HepG2 (cell line): ENCODE measurements around the gene MARS1. TPM values are rescaled to one million over a fixed set of nuclear protein-coding genes. Genes with fewer than 3 reads are reported as not detected.

Experiments
- ATAC-seq: fragments of 200-7000 bp; cut with Tn5 transposase; 3 replicates; pipeline ENCODE4 v1.9.1; 2020; ENCODE audit warnings: mild to moderate bottlenecking, moderate library complexity
- BruUV-seq: library from RNA; stranded (reverse); fragments of 400-500 nt; replicated peaks from 2 replicates; lab custom pipeline; 2021; lab: Mats Ljungman, UMichigan
- CTCF ChIA-PET: fragments of 300-600 bp; formaldehyde crosslinking; extraction: SDS; loops from one replicate; lab custom pipeline; 2021; ENCODE audit warnings: low total read pairs, inconsistent platforms, low intra/inter-chr PET ratio; lab: Yijun Ruan, JAX
- POLR2A ChIA-PET: fragments of 350-600 bp; sonication (Branson Sonifier 250); formaldehyde crosslinking; loops from one replicate; lab custom pipeline; 2020; ENCODE audit warnings: antibody characterized with exemption, inconsistent platforms; lab: Yijun Ruan, JAX
- DNase-seq: peaks from one replicate; pipeline ENCODE4 v3.0.0-alpha.2; 2015; ENCODE audit warnings: low spot score
- FAIRE-seq: peaks from 3 replicates; lab custom pipeline; 2011; peaks lifted over from hg19 to GRCh38; lab: Jason Lieb, UNC
- H2AFZ ChIP-seq: one replicate; pipeline ENCODE4 v1.6.1; 2011; ENCODE audit warnings: low read length, inconsistent platforms
- H3K27ac ChIP-seq: fragments of 300-600 bp; 3 replicates; pipeline ENCODE4 v1.8.0; 2011; ENCODE audit warnings: mixed run types, mild to moderate bottlenecking, mixed read lengths, low read length, inconsistent platforms; ENCODE audit not compliant: insufficient read depth; ENCODE audit errors: extremely low read length
- H3K27me3 ChIP-seq, 2 experiments: fragments of 200-600 bp in 1 of 2; 2 replicates in 1 of 2; 3 replicates in 1 of 2; pipeline versions ENCODE4 v1.6.0 to v1.8.0; 2011; ENCODE audit warnings: low read length in 2 of 2, mild to moderate bottlenecking in 2 of 2, moderate library complexity in 2 of 2, inconsistent platforms in 1 of 2; ENCODE audit not compliant: insufficient read depth in 2 of 2, control insufficient read depth in 1 of 2
- H3K36me3 ChIP-seq, 2 experiments: fragments of 200-600 bp in 1 of 2; replicated peaks in 1 of 2; 2 replicates in 1 of 2; 3 replicates in 1 of 2; pipeline versions ENCODE4 v1.5.1 to v1.8.0; 2011; ENCODE audit warnings: low read length in 2 of 2, inconsistent platforms in 1 of 2; ENCODE audit not compliant: insufficient read depth in 2 of 2, control insufficient read depth in 1 of 2
- H3K4me1 ChIP-seq: 2 replicates; pipeline ENCODE4 v1.5.1; 2012; ENCODE audit warnings: low read length, inconsistent platforms; ENCODE audit not compliant: insufficient read depth
- H3K4me2 ChIP-seq: 2 replicates; pipeline ENCODE4 v1.6.0; 2011; ENCODE audit warnings: low read depth, low read length, inconsistent platforms
- H3K4me3 ChIP-seq, 3 experiments: fragments of 200-600 bp in 1 of 3; sonication (generic), shearing (Covaris generic) in 1 of 3; replicated peaks in 1 of 3; 2 replicates each; pipeline ENCODE4 v1.5.1; 2011 to 2016; ENCODE audit warnings: low read length in 3 of 3, inconsistent platforms in 2 of 3, low read depth in 2 of 3, mild to moderate bottlenecking in 2 of 3, control low read depth in 1 of 3, mixed read lengths in 1 of 3; ENCODE audit not compliant: insufficient read depth in 1 of 3
- H3K79me2 ChIP-seq: one replicate; pipeline ENCODE4 v1.6.1; 2011; ENCODE audit warnings: low read length, inconsistent platforms; ENCODE audit not compliant: insufficient read depth
- H3K9ac ChIP-seq: 2 replicates; pipeline ENCODE4 v1.6.0; 2011; ENCODE audit warnings: mild to moderate bottlenecking, low read depth, low read length, inconsistent platforms; ENCODE audit not compliant: insufficient read depth
- H3K9me3 ChIP-seq: 2 replicates; pipeline ENCODE4 v1.5.1; 2012; ENCODE audit warnings: mild to moderate bottlenecking, low read length
- H4K20me1 ChIP-seq: 2 replicates; pipeline ENCODE4 v1.6.0; 2011; ENCODE audit warnings: inconsistent platforms, mild to moderate bottlenecking, low read length, moderate library complexity; ENCODE audit not compliant: insufficient read depth
- ATAD3A ChIP-seq: sonication (generic); formaldehyde crosslinking; IDR thresholded peaks from 2 replicates; pipeline ENCODE4 v1.4.0; 2020; ENCODE audit warnings: missing genetic modification reagents
- ISL2 ChIP-seq: sonication (generic); formaldehyde crosslinking; IDR thresholded peaks from 2 replicates; pipeline ENCODE4 v1.5.0; 2020; ENCODE audit warnings: missing genetic modification reagents
- KLF12 ChIP-seq: sonication (generic); formaldehyde crosslinking; IDR thresholded peaks from 2 replicates; pipeline ENCODE4 v1.4.0; 2020; ENCODE audit warnings: missing genetic modification reagents, borderline replicate concordance
- NR2F2 ChIP-seq: IDR thresholded peaks from 2 replicates; pipeline ENCODE4 v1.6.1; 2012; ENCODE audit warnings: low read depth, inconsistent platforms, borderline replicate concordance
- RFX5 ChIP-seq: IDR thresholded peaks from 2 replicates; pipeline ENCODE4 v1.6.1; 2011; ENCODE audit warnings: low read depth, low read length, improper control_type of control experiment
- THAP9 ChIP-seq: sonication (generic); formaldehyde crosslinking; IDR thresholded peaks from 2 replicates; pipeline ENCODE4; 2020; ENCODE audit warnings: missing genetic modification reagents, mild to moderate bottlenecking, borderline replicate concordance
- ZBTB37 ChIP-seq: sonication (generic); formaldehyde crosslinking; IDR thresholded peaks from 2 replicates; pipeline ENCODE4 v1.4.0; 2020; ENCODE audit warnings: mild to moderate bottlenecking, missing genetic modification reagents
- ZHX1 ChIP-seq: sonication (generic); formaldehyde crosslinking; IDR thresholded peaks from 2 replicates; pipeline ENCODE4 v1.8.1; 2022; ENCODE audit warnings: low read depth, mild to moderate bottlenecking, missing genetic modification reagents
- ZNF460 ChIP-seq: sonication (generic); formaldehyde crosslinking; IDR thresholded peaks from 2 replicates; pipeline ENCODE4 v1.5.1; 2020; ENCODE audit warnings: missing genetic modification reagents, mild to moderate bottlenecking, borderline replicate concordance
- ZNF7 ChIP-seq: IDR thresholded peaks from 2 replicates; pipeline ENCODE4 v1.6.1; 2016; ENCODE audit warnings: missing biosample characterization, missing genetic modification reagents
- ZNF775 ChIP-seq: sonication (generic); formaldehyde crosslinking; IDR thresholded peaks from 2 replicates; pipeline ENCODE4 v1.4.0; 2020; ENCODE audit warnings: missing genetic modification reagents, mild to moderate bottlenecking, moderate library complexity, borderline replicate concordance
- WGBS: methylation state at CpG from one replicate; pipeline ENCODE4 v1.1.6; 2017; ENCODE audit warnings: low lambda C conversion rate; 5-methylcytosine and 5-hydroxymethylcytosine counted together
- in situ Hi-C: cut with HindIII; loops from 2 replicates; pipeline ENCODE4 v1.10.0; 2017; ENCODE audit warnings: low pct_unique_long_range_greater_than_20kb; ENCODE audit not compliant: extremely low pct_ligation_motif_present
- intact Hi-C: fragments of 100-400 bp; cut with micrococcal nuclease; formaldehyde crosslinking; loops from one replicate; pipeline ENCODE4 v1.10.0; 2022; ENCODE audit not compliant: unreplicated experiment
- polyA plus RNA-seq, 8 experiments: library from polyadenylated mRNA; depleted of rRNA in 3 of 8; stranded (reverse) in 7 of 8; unstranded in 1 of 8; fragments of >200 nt; fragmentation: Illumina TruSeq in 4 of 8; extraction: Trizol in 4 of 8; gene quantifications; 2 replicates each; pipeline versions ENCODE4 v1.2.1 to v1.2.3, GENCODE V29; 2011 to 2016; ENCODE audit warnings: low read depth in 4 of 8, missing spikeins in 1 of 8, mixed read lengths in 1 of 8; ENCODE audit not compliant: insufficient read depth in 1 of 8
- total RNA-seq, 5 experiments: library from RNA; depleted of rRNA; stranded (reverse); fragments of >200 nt; fragmentation: Illumina TruSeq; extraction: Trizol; gene quantifications; 2 replicates each; pipeline ENCODE4 v1.2.3, GENCODE V29; 2016; ENCODE audit warnings: low read depth in 1 of 5
- TF ChIP-seq, protein P1 (sequence below): sonication (generic); formaldehyde crosslinking; IDR thresholded peaks from 2 replicates; pipeline ENCODE4 v1.5.1; 2020; ENCODE audit warnings: mild to moderate bottlenecking, missing genetic modification reagents, moderate library complexity

Gene MARS1
- total and polyA plus RNA-seq, 2 of the 13 experiments (the other 11 are each of a cell fraction or from before 2014, with no cell fraction given), result 115 to 181 TPM

GRCh38 chr12:57449375-57449774, 38.5 kb upstream of the MARS1 start:
- no peak overlapping the region for H3K9ac ChIP-seq
- POLR2A ChIA-PET, result no interaction called here
- no peaks in the 10 kb centered on the region for H3K79me2 ChIP-seq
- intact Hi-C loops, result no loop called here
- H3K4me2 ChIP-seq, result no peak overlapping the region
- H4K20me1 ChIP-seq, result no peaks in the 10 kb centered on the region
- in situ Hi-C loops, result no loop called here
- no peaks in the 10 kb centered on the region for H3K9me3 ChIP-seq
- DNase-seq (no peak), FAIRE-seq (no peak), ATAC-seq (no peak)
- no TSS peak for BruUV-seq
- no peaks in the 10 kb centered on the region for H3K27me3 ChIP-seq
- CTCF ChIA-PET, result no interaction called here
- no peak overlapping the region for H3K27ac ChIP-seq
- H3K36me3 ChIP-seq, result no peaks in the 10 kb centered on the region
- no peak overlapping the region for H3K4me3 ChIP-seq
- peaks cover 49% of the 10 kb centered on the region for H3K4me1 ChIP-seq
- WGBS, result 98% methylated on average over 7 of the region's 7 CpGs
- no peak overlapping the region for H2AFZ ChIP-seq
- TF ChIP-seq ZNF460 (CRISPR knock-in tag) (no peak), KLF12 (CRISPR knock-in tag) (no peak), ATAD3A (CRISPR knock-in tag) (no peak), ZBTB37 (CRISPR knock-in tag) (no peak), ZHX1 (CRISPR knock-in tag) (no peak), ZNF775 (CRISPR knock-in tag) (no peak), NR2F2 (no peak), THAP9 (CRISPR knock-in tag) (no peak), ZNF7 (CRISPR knock-in tag) (no peak), ISL2 (CRISPR knock-in tag) (no peak), RFX5 (no peak)
- TF ChIP-seq, protein P1, sequence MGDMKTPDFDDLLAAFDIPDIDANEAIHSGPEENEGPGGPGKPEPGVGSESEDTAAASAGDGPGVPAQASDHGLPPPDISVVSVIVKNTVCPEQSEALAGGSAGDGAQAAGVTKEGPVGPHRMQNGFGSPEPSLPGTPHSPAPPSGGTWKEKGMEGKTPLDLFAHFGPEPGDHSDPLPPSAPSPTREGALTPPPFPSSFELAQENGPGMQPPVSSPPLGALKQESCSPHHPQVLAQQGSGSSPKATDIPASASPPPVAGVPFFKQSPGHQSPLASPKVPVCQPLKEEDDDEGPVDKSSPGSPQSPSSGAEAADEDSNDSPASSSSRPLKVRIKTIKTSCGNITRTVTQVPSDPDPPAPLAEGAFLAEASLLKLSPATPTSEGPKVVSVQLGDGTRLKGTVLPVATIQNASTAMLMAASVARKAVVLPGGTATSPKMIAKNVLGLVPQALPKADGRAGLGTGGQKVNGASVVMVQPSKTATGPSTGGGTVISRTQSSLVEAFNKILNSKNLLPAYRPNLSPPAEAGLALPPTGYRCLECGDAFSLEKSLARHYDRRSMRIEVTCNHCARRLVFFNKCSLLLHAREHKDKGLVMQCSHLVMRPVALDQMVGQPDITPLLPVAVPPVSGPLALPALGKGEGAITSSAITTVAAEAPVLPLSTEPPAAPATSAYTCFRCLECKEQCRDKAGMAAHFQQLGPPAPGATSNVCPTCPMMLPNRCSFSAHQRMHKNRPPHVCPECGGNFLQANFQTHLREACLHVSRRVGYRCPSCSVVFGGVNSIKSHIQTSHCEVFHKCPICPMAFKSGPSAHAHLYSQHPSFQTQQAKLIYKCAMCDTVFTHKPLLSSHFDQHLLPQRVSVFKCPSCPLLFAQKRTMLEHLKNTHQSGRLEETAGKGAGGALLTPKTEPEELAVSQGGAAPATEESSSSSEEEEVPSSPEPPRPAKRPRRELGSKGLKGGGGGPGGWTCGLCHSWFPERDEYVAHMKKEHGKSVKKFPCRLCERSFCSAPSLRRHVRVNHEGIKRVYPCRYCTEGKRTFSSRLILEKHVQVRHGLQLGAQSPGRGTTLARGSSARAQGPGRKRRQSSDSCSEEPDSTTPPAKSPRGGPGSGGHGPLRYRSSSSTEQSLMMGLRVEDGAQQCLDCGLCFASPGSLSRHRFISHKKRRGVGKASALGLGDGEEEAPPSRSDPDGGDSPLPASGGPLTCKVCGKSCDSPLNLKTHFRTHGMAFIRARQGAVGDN (CRISPR knock-in tag), result no peak
